ENCODE results near the gene EXOC4. TPM values are rescaled to one million over a fixed set of nuclear protein-coding genes. Genes with fewer than 3 reads are reported as not detected.

The EXOC4 gene
- total and polyA plus RNA-seq, 2 of the 8 experiments (the other 6 are each of a cell fraction or from before 2014, with no cell fraction given), result 27.0 to 67.3 TPM

- Histone ChIP-seq H2AFZ (ENCODE audit: low read length) (no peak overlapping the region), H3K79me1 (ENCODE audit: low read depth, low read length) (no peaks in the 10 kb centered on the region), H3K79me2 (ENCODE audit: control insufficient read depth in 1 of 2, insufficient read depth in 2 of 2, low read length in 2 of 2) (no peaks in the 10 kb centered on the region; a peak in 1 of 4 replicates), H3K4me2 (ENCODE audit: insufficient read depth in 1 of 2, low read depth in 2 of 2, low read length in 2 of 2) (no peak overlapping the region), H3K4me3 (ENCODE audit: extremely low read depth in 1 of 4, insufficient read depth in 2 of 4, low read depth in 3 of 4, low read length in 4 of 4) (no peak overlapping the region), H3K14ac (ENCODE audit: insufficient read length) (no peak overlapping the region), H3K27ac (ENCODE audit: low read depth, low read length) (no peak overlapping the region), H3K18ac (ENCODE audit: extremely low read depth, low read length) (no peak overlapping the region), H2BK15ac (ENCODE audit: low read length) (no peak overlapping the region), H3K23ac (ENCODE audit: insufficient read length) (no peak overlapping the region), H4K91ac (replicated peaks; ENCODE audit: insufficient read length, low read length) (no peak overlapping the region), H3K4me1 (replicated peaks in 1 of 4; ENCODE audit: control insufficient read depth in 3 of 4, insufficient read depth in 4 of 4, low read length in 3 of 4) (peaks cover 0 to 6% (median 4%) of the 10 kb centered on the region in 4 experiments; a peak in 5 of 7 replicates), H3K27me3 (replicated peaks in 1 of 4; ENCODE audit: control insufficient read depth in 3 of 4, extremely low read depth in 1 of 4, insufficient read depth in 3 of 4, low read length in 3 of 4) (no peaks in the 10 kb centered on the region), H2BK12ac (ENCODE audit: low read depth, low read length) (no peak overlapping the region), H3K4ac (replicated peaks; ENCODE audit: insufficient read length, low read depth, low read length) (no peak overlapping the region), H2BK20ac (ENCODE audit: low read length) (no peak overlapping the region), H3K9ac (replicated peaks in 1 of 4; ENCODE audit: extremely low read depth in 1 of 4, low read depth in 3 of 4, low read length in 3 of 4) (no peak overlapping the region), H2AK5ac (ENCODE audit: low read depth, low read length) (no peak overlapping the region), H2BK5ac (ENCODE audit: low read depth, low read length) (no peak overlapping the region), H3K23me2 (ENCODE audit: low read depth, low read length) (no peaks in the 10 kb centered on the region; the same call in 1 of the 2 replicates), H3K36me3 (ENCODE audit: control insufficient read depth in 2 of 4, insufficient read depth in 4 of 4, low read length in 3 of 4) (peaks cover 0 to 3% (median under 1%) of the 10 kb centered on the region in 4 experiments; a peak in 2 of 8 replicates), H4K5ac (ENCODE audit: insufficient read length, low read depth, low read length) (no peak overlapping the region), H4K8ac (ENCODE audit: extremely low read depth, insufficient read depth, low read length) (no peak overlapping the region), H3K56ac (replicated peaks; ENCODE audit: insufficient read length, low read depth, low read length) (no peak overlapping the region), H4K20me1 (replicated peaks in 1 of 2; ENCODE audit: control insufficient read depth in 1 of 2, insufficient read depth in 2 of 2, low read length in 2 of 2) (no peaks in the 10 kb centered on the region), H3K9me3 (ENCODE audit: insufficient read depth in 2 of 2, low read depth in 1 of 2, low read length in 1 of 2) (no peaks in the 10 kb centered on the region), H2BK120ac (replicated peaks; ENCODE audit: low read depth, low read length) (no peak overlapping the region)
- ChIA-PET POLR2A (ENCODE audit: partially characterized antibody) (no interaction called here), CTCF (ENCODE audit: partially characterized antibody) (no interaction called here)
- TF ChIP-seq JUN (IDR thresholded peaks at IDR 0.05; ENCODE audit: low read depth, low read length) (no peak), TEAD4 (IDR thresholded peaks at IDR 0.05; ENCODE audit: low read depth, low read length) (no peak), POU5F1 (IDR thresholded peaks at IDR 0.05; ENCODE audit: low read depth, low read length) (no peak), SIX5 (IDR thresholded peaks at IDR 0.05; ENCODE audit: low read depth, low read length) (no peak), HDAC6 (IDR thresholded peaks at IDR 0.05; ENCODE audit: low read depth, low read length) (no peak)
- 91% methylated on average over 3 of the region's 3 CpGs; no CpG with 5 or more reads in 1 of the 2 experiments for WGBS, 2 experiments (ENCODE audit: extremely low coverage in 1 of 2, insufficient coverage in 1 of 2, insufficient read length in 1 of 2, insufficient replicate concordance in 2 of 2, low coverage in 1 of 2, low lambda C conversion rate in 2 of 2, missing lambda C conversion rate in 1 of 2)
- DNase-seq (ENCODE audit: low read depth in 1 of 2, low spot score in 2 of 2) (no peak), FAIRE-seq (no peak)
Observed at GRCh38 chr7:133358708-133359107, 105.8 kb downstream of the EXOC4 start.
